Neural crest cell (in vitro differentiated cells): ENCODE data around the gene CALR3. TPM values are rescaled to one million over a fixed set of nuclear protein-coding genes. Genes with fewer than 3 reads are reported as not detected.
A peak's percentile ranks its signal among the peaks of the same experiment; 100 is the strongest.
"Not testable (repeated sequence)": the region's sequence is repeated elsewhere in the genome, so short reads cannot be mapped to it uniquely, and the experiment has no call there.

Source experiments
- DNase-seq: peaks from one replicate; pipeline ENCODE4 v3.0.0; 2021; ENCODE audit warnings: low read depth, mixed read lengths, low spot score
- H3K27ac Mint-ChIP-seq: one replicate; pipeline ENCODE4 v1.8.0; 2021; ENCODE audit warnings: mild to moderate bottlenecking, mixed read lengths; ENCODE audit not compliant: unreplicated experiment
- H3K27me3 Mint-ChIP-seq: 2 replicates; pipeline ENCODE4 v1.8.0; 2021; ENCODE audit warnings: low read depth, mild to moderate bottlenecking, mixed read lengths
- H3K36me3 Mint-ChIP-seq: 2 replicates; pipeline ENCODE4 v1.8.0; 2021; ENCODE audit warnings: low read depth, mild to moderate bottlenecking, mixed read lengths
- H3K4me1 Mint-ChIP-seq: 2 replicates; pipeline ENCODE4 v1.8.0; 2021; ENCODE audit warnings: mixed read lengths
- H3K4me3 Mint-ChIP-seq: one replicate; pipeline ENCODE4 v1.8.0; 2021; ENCODE audit warnings: mild to moderate bottlenecking, mixed read lengths
- H3K9me3 Mint-ChIP-seq: 2 replicates; pipeline ENCODE4 v1.8.0; 2021; ENCODE audit warnings: mixed read lengths
- total RNA-seq: library from RNA; stranded (reverse); gene quantifications from 2 replicates; pipeline ENCODE4 v1.2.1, GENCODE V29; 2021
- TF ChIP-seq, protein P1 (sequence below): fragments of 200-600 bp; sonication (generic); conservative IDR thresholded peaks from 2 replicates; pipeline ENCODE4 v1.5.0; 2021; ENCODE audit warnings: antibody characterized with exemption, mild to moderate bottlenecking

Gene CALR3
- total RNA-seq, 1 donor from 2014 or later: not detected

DNA sequence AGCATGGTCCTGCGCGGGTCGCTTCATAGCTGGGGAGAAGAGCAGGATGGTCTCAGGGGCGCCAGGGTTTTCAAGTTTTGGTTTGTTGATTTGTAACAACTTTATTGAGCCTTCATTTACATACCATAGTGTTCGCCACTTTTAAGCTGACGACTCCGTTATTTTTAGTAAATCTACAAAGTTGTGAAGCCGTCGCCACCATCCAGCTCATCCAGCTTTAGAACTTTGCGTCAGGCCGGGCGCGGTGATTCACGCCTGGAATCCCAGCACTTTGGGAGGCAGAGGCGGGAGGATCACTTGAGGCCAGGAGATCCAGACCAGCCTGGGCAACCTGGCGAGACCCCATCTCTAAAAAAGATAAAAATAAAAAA, 631 bp upstream of the CALR3 start:
- Mint-ChIP-seq H3K4me3 (peak overlapping the region; percentile 94), H3K27ac (peak overlapping the region; percentile 64), H3K27me3 (no peaks in the 10 kb centered on the region), H3K4me1 (peaks cover 23% of the 10 kb centered on the region), H3K36me3 (peaks cover 4% of the 10 kb centered on the region), H3K9me3 (no peaks in the 10 kb centered on the region)
- DNase-seq: no peak
- TF ChIP-seq, protein P1, sequence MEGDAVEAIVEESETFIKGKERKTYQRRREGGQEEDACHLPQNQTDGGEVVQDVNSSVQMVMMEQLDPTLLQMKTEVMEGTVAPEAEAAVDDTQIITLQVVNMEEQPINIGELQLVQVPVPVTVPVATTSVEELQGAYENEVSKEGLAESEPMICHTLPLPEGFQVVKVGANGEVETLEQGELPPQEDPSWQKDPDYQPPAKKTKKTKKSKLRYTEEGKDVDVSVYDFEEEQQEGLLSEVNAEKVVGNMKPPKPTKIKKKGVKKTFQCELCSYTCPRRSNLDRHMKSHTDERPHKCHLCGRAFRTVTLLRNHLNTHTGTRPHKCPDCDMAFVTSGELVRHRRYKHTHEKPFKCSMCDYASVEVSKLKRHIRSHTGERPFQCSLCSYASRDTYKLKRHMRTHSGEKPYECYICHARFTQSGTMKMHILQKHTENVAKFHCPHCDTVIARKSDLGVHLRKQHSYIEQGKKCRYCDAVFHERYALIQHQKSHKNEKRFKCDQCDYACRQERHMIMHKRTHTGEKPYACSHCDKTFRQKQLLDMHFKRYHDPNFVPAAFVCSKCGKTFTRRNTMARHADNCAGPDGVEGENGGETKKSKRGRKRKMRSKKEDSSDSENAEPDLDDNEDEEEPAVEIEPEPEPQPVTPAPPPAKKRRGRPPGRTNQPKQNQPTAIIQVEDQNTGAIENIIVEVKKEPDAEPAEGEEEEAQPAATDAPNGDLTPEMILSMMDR: no peak

DNA sequence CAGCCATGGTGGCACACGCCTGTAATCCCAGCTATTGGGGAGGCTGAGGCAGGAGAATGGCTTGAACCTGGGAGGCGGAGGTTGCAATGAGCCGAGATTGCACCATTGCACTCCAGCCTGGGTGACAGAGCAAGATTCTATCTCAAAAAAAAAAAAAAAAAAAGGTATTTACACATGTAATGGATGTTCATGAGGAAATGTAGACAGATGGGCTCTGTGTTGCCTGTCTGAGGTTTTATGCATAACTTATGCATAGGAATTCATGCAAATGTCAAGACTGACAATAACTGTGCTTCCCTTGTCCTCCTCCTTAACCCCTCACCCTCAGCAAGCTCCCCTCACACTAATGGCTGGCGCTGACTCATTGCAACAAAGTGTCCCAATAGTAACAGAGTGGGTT, 9.5 kb downstream of the CALR3 start:
- not testable (repeated sequence) for H3K4me1 Mint-ChIP-seq, H3K9me3 Mint-ChIP-seq, H3K4me3 Mint-ChIP-seq, H3K36me3 Mint-ChIP-seq, DNase-seq, H3K27ac Mint-ChIP-seq, H3K27me3 Mint-ChIP-seq

DNA sequence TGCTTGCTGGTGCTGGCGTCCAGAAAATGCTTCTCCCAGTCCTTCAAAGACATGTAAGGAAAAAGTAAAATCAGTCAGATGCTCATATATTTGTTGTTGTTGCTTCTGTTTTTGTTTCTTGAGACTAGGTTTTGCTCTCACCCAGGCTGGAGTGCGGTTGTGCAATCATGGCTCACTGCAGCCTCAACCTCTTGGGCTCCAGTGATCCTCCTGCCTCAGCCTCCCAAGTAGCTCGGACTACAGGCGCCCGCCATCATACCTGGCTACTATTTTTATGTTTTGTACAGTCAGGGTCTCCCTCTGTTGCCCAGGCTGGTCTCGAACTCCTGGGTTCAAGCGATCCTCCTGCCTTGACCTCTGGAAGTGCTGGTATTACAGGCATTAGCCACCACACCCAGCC, 13.2 kb downstream of the CALR3 start:
- TF ChIP-seq, protein P1: no peak
- no peak for DNase-seq
- Mint-ChIP-seq H3K27me3 (no peaks in the 10 kb centered on the region), H3K4me1 (no peaks in the 10 kb centered on the region), H3K4me3 (no peak overlapping the region), H3K36me3 (no peaks in the 10 kb centered on the region), H3K27ac (no peak overlapping the region), H3K9me3 (no peaks in the 10 kb centered on the region)

DNA sequence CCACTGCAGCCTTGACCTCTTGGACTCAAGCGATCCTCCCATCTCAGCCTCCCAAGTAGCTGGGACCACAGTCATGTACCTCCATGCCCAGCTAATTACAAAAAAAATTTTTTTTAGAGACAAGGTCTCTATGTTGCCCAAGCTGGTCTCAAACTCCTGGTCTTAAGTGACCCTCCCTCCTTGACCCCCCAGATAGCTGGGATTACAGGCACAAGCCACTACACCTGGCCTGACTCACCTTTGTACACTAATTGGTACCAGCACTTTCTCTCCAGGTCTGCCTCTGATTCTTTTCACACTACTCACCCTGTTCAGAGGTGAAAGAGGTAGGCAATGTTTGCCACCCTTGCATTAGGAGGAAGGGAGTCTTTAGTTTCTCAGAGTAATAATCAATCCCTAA, 18.7 kb downstream of the CALR3 start:
- Mint-ChIP-seq H3K27ac (no peak overlapping the region), H3K36me3 (no peaks in the 10 kb centered on the region), H3K4me1 (no peaks in the 10 kb centered on the region), H3K9me3 (no peaks in the 10 kb centered on the region), H3K4me3 (no peak overlapping the region), H3K27me3 (no peaks in the 10 kb centered on the region)
- no peak for DNase-seq
- TF ChIP-seq, protein P1: no peak

DNA sequence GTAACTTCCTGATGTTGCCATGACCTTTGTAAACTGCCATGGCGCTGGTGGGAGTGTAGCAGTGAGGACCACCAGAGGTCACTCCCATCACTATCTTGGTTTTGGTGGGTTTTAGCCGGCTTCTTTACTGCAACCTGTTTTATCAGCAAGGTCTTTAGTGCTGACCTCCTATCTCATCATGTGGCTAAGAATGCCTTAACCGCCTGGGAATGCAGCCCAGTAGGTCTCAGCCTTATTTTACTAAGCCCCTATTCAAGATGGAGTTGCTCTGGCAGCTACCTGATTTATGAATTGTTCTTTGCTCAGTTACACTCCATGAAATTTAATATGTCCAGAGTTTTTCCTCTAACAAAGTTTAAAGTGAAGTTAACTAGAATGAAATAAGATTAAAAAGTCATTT, 19.6 kb downstream of the CALR3 start:
- no peak for DNase-seq
- Mint-ChIP-seq H3K27ac (no peak overlapping the region), H3K36me3 (no peaks in the 10 kb centered on the region), H3K4me3 (peak overlapping the region; percentile 29), H3K4me1 (no peaks in the 10 kb centered on the region), H3K27me3 (no peaks in the 10 kb centered on the region), H3K9me3 (no peaks in the 10 kb centered on the region)
- TF ChIP-seq, protein P1: no peak

DNA sequence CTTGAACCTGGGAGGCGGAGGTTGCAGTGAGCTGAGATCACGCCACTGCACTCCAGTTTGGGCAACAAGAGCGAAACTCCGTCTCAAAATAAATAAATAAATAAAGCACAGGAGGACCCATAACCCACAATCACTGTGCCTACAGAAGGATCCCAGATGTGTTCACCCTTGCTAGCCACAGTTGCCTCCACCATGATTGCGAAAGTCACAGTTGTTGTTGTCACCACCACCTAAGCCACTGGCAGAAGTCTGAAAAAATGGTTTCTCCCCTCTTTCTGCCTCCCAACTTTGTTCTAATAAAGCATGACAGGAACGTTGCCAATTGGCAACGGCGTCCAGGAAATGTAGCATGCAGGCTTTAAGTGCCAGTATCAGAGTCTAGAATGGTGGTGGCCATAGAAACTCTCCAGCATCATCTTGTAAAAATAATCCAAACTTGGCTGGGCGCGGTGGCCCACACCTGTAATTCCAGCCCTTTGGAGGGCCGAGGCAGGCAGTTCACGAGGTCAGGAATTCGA, 22.0 kb downstream of the CALR3 start:
- H3K27ac Mint-ChIP-seq: no peak overlapping the region
- no peak for DNase-seq
- peaks cover 20% of the 10 kb centered on the region for H3K4me1 Mint-ChIP-seq
- no peaks in the 10 kb centered on the region for H3K9me3 Mint-ChIP-seq
- H3K36me3 Mint-ChIP-seq: no peaks in the 10 kb centered on the region
- TF ChIP-seq, protein P1: no peak
- H3K27me3 Mint-ChIP-seq: no peaks in the 10 kb centered on the region
- H3K4me3 Mint-ChIP-seq: peak overlapping the region; percentile 86
